Fibroblast of skin of left biceps (primary cell): ENCODE results near the gene PCK2.

Experiments
- DNase-seq, 2 experiments: peaks; one replicate each; pipeline ENCODE4 v3.0.0-alpha.2; 2013; ENCODE audit warnings: low read depth in 2 of 2

PCK2 gene

DNA sequence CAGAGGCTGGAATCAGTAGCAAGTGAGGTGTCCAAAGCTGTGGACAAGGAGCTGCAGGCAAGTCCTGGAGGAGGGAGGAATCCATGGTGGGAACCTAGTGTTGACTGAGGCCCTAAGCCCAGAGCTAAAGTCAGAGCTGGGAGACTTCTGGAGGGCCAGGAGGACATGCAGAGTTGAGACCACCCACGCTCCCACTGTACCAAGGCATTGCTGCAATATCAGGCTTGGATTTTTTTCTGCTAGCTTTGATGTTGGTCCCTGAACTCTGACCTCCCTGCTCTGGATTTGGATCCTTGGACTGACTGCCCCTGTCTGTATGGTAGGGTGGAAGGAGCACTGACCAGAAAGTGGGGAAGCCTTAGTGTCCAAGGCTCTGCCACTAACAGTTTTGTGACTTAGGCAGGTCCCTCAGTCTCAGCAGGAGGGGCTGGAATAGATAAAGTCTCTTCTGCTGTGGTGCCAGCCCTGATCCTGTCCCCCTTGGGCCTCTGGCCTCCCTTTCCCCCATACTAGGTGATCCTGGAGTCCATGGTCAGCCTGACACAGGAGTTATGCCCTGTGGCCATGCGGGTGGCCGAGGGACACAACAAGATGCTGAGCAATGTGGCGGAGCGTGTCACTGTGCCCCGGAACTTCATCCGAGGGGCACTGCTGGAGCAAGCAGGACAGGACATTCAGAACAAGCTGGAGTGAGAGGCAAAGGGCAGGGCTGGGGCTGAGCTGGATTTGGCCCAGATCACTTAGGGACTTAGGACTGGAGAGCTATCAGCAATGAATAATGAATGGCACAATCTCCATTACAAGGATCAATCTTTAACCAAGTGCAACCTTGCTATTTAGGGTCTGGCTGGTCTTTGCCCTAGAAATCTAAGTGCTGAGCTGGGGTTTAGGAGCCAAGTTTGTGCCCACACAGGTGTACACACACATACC lies 32.9 kb upstream of the PCK2 start:
- DNase-seq: no peak

DNA sequence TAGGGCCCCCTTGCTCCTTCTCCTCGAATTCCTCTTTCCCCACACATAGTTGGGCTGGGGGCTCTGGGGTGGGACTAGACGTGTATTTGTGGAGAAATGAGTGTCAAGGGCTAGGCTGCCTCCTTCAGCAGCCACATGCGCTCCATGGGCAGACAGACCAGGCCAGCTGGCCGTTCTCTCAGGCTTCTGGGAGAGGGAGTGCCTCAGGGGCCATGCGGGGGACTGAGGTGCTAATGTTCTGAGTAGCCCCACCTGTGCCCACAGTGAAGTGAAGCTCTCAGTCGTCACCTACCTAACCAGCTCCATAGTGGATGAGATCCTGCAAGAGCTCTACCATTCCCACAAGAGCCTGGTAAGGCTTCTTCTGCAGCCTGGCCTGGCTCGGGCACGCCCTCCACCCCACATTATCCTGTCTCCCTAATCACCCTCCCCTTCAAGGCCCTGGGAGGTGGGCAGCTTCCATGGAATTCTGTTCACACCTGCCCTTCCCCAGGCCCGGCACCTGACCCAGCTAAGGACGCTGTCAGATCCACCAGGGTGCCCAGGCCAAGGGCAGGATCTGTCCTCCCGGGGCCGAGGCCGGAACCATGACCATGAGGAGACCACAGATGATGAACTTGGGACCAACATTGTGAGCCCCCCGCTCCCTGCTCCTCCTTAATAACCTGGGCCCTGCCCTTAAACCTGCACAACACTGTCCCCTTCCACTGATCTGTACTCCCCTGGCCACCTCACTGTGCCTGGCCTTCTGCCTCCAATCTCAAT lies 31.7 kb upstream of the PCK2 start:
- DNase-seq: no peak

DNA sequence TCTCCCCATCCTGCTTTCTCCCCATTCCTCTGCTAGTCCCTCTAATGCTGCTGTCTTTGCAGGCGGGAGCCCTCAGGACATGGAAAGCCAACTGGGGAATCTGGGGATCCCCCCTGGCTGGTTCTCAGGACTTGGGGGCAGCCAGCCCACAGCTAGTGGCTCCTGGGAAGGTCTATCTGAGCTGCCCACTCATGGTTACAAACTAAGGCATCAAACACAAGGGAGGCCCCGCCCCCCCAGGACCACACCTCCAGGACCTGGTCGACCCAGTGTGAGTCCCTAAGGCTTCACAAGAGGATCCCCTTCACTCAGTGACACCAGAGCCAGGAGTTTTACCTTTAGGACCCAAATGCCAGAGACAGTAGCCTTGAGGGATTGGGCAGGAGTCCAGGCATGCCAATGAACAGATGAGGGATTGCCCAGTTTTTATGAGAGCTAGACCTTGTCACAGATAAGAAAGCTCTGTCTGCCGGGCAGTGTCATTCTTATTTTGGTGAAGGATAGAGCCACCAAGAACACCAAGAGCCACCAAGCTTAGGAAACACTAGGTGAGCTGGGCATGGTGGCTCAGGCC lies 30.8 kb upstream of the PCK2 start:
- no peak for DNase-seq

DNA sequence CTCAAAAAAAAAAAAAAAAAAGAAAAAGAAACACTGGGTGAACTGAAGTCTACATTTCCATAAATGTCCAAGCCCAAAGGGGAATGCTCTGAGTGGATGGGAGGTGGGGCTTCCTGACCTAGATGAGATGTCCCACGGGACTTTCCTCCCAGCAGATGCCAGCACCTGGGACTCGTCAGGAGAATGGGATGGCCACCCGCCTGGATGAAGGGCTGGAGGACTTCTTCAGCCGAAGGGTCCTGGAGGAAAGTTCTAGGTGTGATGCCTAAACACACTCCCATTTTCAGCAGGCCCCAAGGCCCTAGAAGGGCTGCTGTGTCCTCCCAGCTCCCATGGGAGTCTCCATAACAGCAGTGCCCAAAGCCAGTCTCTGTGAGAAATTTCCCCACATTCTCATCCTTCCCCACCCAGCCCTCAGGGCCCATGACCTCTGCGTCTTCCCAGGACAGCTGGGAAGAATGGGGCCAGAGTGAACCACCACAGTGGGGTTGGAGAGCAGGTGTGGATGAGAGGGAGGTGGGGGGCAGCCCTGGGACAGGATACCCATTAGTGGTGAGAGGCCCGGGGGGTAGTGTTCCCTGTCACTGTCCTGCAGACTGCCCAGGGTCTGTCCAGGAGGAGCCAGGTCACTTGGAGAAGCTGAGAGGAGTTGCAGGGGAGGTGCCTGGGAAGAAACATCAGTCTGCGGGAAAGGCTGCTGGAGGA lies 29.9 kb upstream of the PCK2 start:
- no peak for DNase-seq

DNA sequence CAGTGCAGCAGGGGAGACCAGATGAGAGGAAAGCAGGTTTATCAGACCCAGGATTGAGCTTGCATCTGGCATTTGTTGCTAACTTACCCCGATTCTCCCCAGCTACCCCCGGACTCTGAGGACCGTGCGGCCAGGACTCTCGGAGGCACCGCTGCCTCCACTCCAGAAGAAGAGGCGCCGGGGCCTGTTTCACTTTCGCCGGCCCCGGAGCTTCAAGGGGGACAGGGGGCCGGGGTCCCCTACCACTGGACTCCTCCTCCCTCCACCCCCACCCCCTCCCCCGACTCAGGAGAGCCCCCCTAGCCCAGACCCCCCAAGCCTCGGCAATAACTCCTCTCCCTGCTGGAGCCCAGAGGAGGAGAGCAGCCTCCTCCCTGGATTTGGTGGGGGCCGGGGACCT lies 29.3 kb upstream of the PCK2 start:
- DNase-seq: no peak

DNA sequence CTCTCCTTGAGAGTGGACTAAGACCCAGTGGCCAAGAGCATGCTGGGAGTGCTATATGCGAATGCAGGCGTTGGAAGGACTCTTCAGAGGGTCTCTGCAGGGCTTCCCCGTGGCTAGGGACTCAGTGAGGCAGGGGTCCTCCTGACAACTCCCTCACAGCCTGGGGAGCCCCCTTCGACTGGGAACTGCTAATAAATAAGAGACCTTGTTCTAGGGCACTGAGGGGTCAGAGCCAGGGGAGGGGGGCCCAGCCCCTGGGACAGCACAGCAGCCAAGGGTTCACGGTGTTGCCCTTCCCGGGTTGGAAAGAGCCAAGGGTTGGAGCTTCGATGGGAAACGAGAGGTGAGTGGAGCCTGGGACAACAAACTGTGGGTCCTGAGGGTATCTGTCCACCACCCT lies 28.7 kb upstream of the PCK2 start:
- no peak for DNase-seq

DNA sequence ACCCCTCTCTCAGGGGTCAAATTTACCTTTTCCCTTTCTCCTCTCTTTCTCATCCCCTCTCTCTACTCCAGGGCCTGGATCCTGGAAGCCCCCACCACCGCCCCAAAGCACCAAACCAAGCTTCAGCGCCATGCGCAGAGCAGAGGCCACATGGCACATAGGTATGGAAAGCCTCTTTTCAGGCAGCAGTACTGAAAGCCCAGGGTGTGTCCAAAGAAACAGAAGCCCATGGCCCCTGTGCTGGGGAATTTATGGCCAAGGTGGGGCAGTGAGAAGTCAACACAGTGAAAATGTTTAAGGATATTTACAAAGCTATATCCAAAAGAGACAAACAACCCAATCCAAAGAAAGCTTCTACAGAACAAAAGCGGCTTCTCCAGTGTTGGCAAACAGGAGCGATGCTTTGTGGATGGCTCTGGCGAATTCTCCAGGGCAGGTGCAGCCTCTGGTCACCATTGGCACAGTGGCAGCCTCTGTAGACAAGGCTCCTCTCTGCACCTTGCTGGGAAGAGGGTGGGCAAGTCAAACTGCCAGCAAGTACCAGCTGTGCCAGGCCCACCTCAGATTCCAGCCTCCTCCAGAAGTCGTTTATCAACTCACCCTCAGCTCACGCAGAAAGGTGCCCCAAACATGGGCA lies 27.5 kb upstream of the PCK2 start:
- no peak for DNase-seq

DNA sequence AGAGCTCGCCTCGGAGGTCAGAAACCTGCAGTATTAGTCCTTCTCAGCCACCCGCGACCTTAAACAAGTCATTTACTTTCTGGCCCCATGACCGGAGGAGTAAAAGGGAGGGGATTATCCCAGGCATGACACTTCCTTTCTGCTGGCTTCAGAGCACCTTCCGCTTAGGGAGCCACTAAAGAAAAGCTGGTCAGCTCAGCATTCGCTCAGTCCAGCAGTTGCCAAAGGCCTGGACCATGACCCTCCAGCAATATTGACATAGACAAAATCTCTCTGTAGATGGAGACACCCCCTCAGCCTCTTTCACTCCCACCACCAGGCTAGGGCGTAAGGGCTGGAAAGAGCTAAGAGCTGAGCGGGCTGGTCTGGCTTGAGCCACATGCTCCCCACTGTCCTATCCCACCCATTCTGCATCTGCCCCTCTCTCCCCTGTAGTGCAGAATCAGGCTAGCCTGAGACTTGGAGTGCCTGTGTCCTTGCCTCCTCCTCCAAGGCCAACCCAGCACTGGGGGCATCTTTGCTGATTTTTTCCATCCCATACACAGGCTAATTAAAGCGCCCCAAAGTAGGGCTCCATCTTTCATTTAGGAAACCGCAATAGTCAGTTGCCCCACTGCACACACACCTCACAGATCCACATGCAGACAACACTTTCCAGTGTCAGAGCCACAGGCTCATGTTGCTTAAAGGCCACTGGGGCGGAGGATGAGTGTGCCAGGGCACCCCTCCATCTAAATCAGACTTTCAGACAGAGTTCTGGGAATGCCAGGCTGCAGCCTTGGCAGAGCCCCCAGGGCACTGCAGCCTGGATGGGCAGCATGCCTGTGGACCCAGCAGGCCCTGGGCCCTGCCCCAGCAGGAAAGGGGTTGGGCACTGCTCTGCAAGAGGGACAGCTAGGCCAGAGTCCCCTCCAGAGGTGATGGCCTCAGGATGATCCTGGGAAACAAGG lies 26.7 kb upstream of the PCK2 start:
- DNase-seq: no peak

DNA sequence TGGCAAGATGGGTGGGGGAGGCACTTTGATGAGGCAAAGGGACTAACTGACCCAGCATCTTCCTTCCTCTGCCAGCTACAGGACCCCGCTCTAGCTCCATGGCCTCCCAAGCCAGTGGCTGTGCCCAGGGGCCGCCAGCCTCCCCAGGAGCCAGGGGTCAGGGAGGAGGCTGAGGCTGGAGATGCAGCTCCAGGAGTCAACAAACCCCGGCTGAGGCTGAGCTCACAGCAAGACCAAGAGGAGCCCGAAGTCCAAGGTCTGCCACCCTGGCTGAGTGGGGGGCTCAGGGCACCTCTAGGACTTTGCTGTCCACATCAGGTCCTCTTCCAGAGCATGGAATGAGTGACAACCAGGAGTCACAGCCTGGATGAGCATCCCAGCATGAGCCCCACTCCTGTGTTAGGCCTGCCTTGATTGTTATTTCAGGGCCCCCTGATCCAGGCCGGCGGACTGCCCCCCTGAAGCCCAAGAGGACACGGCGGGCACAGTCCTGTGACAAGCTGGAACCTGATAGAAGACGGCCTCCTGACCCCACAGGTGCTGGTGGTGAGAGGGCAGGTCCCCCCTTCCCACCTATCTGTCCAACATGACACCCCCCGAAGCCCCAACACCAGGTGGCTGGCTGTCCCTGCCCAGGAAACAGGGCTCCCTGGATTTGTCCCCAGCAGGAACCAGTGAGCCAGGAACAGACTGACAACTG lies 25.2 kb upstream of the PCK2 start:
- no peak for DNase-seq

DNA sequence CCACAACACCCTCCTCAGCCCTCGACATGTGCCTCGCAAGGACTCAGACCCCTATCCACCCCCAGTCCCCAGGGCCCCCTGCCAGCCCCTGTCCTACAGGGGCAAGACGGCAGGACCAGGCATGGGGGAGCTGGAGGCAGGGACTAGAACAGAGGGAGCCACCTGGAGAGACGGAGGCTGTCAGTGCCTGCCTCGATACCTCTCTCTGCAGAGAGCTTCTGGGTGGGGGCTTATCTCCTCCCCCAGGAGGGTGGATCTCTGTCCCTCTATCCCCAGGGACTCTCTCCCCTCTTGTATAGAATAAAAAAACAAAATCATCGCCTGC lies 24.7 kb upstream of the PCK2 start:
- no peak for DNase-seq

DNA sequence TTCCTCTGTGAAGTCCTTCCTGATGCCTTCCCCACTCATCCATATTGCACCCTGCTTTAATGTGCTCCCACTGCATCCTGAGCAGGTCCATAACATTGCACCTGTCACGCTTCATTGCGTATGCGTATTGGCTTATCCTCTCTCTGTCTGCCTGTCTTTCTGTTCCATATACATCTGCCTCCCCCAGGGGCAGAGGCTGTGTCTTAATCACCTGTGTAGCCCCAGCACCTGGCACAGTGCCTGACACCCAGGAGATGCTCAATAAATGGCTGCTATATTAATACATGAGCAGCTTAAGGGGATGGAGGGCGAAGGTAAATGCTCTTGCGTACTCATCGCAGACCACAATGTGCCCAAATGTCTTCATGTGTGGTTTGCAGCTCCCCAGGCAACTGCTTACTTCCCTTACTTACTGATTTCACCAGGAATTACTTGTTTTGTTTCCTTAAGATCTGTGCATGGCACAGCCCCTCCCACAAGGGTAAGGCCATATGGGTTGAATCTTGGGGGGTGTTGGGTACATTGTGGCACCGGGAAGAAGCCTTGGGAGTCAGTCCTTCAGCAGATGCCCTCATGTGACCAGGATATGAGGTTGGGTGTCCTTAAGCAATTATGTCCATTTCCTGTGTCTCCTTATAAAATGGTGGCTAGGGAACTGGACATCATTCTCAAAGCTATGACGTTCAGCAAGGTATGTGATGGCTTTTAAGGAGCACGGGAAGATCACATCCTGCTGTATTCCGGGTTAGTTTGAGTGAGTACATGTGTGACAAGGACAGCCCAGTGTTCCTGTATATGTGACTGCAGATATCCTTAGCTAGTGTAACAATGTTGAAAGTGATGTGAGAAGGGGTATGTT lies 23.6 kb upstream of the PCK2 start:
- DNase-seq: no peak

DNA sequence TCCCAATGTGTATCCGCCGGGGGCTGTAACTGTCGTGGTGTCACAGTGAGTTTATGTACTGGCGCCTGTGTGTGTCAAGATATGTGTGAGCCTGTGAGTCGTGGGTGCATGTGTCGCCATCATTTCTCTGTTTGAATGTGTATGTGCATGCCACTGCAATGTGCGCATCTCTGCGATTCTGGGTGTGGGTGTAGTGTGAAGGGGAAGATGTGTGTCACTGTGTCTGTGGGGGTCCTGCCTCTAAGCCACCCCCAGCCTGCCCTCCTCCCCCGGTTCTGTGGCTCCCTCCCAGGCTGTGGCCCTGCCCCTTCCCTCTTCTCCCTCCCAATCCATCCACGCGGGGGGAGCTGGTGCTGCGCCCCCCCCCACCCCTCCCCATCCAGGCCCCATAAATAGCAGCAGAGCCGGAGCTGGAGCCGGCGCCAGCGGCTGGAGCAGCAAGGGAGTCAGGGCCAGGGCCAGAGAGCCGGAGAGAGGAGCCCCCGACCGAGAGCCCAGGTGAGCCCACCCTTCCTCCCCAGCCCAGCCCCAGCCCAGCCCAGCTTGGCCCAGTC lies 22.9 kb upstream of the PCK2 start, which contains the start of gene CPNE6:
Gene CPNE6, plus strand, starts transcription at position 419 of the 554 bp plus-strand sequence. CDS start 1,375 bp downstream, outside the sequence.
- no peak for DNase-seq

DNA sequence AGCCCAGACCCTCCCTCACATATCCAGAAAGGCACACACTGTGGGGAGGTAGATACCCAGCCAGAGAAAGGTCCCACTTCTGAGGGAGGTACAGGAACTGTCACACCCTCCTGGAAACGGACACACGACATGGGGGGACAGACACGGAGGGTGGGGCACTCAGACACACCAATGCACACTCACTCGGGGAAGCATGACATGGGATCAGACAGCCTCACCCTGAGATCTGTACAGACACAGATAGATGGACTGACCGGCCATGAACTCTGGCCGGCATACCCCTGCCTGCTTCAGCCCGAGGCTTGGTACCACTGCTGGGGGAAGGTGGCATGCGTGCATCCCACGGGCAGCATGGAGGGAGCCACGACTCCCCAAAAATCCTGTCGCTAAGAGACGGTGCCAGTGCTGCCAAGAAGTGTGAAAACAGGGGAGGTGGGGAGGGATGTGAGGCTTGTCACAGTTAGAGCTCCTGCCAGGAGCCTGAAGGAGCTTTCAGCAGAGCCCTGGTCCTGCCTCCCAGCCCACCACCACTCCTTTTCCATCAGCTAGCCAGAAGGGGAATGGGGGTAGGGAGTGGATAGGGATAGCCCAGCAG lies 22.2 kb upstream of the PCK2 start:
- DNase-seq: no peak

DNA sequence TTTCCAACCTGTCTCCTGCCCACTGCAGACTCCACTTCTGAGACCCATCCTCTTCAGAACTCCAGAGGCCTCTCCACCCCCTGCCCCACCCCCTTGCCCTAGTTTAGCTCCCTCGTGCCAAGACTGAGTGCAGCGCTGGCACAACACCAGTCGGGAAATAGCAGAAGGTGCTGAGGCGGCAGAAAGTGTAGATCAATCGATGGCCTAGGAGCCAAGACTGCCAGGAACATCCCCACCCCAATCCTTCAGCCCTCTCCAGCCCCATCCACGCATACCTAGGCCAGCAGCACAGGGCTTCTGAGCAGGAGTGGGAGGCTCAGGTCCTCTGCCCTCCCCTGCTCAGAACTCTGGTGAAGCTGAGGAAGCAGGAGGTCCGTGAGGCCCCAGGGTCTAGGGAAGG lies 21.7 kb upstream of the PCK2 start:
- no peak for DNase-seq

DNA sequence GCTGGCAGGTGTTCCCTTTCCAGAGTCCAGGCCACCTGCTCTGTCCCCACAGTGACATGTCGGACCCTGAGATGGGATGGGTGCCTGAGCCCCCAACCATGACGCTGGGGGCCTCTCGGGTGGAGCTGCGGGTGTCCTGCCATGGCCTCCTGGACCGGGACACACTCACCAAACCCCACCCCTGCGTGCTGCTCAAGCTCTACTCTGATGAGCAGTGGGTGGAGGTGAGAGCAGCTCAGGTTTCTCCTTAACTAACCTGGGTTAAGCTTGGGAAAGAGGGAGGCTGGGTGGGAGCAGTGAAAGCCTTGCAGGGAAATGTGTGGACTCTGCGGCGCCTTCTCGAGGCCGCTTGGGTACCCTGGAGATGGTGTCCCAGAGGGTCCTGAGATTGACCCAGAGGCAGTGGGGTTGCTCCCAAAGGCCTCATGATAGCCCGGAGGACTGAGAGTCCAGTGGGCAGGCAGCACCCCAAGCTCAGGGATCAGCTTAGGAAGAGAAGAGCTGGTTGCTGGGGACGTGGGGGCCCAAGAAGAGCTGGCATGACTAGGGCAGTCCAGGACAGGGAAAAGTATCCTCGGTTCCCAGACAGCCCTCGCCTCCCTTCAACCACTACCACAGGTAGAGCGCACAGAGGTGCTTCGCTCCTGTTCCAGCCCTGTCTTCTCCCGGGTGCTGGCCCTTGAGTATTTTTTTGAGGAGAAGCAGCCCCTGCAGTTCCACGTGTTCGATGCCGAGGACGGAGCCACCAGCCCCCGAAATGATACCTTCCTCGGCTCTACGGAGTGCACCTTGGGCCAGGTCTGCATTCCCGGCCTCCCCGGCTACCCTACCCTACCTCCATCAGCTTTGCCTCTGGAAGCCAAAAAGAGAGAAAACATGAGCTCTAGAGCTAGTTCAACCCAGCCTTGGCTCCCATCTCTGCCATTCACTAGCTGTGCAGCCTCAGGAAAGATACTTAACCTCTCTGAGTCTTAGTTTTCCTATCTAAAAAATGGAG lies 20.9 kb upstream of the PCK2 start:
- no peak for DNase-seq

DNA sequence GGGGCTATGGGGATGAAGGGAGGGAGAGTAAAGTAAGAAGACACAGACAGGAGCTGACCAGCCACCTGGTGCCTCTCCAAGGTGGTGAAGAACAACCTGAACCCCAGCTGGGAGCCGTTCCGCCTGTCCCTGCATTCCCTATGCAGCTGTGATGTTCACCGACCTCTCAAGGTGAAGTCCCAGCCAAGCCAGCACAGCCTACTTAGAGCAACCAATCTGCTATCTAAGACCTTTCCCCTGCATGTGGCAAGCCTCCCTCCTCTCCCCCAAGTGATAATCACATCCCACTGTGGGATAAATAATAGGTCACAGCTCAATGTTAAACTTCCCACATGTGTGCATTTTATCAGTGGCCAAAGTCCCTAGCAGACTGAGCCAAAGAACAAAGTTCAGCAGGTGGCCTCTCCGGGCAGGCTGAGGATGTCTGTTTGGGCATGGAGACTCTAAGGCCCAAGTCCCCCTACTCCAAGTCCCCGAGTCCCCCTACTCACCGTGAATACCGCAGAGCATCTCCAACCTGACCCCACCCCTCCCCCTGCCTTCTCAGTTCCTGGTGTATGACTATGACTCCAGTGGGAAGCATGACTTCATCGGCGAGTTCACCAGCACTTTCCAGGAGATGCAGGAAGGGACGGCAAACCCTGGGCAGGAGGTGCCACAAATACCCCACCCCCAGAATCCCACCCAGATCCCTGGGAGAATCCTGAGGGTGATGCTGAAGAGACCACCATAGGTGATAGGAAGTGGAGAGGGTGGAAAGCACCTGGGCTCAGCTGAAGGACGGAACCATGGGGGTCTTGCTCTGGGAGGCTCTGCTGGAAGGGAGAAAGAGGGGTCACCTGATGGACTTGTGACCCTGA lies 19.3 kb upstream of the PCK2 start:
- no peak for DNase-seq
